Esophagus mucosa (tissue), 1 donor: ENCODE measurements around the gene KCTD5. TPM values are rescaled to one million over a fixed set of nuclear protein-coding genes. Genes with fewer than 3 reads are reported as not detected.

Experiments
- ATAC-seq: fragments of 200-7000 bp; cut with Tn5 transposase; one replicate; pipeline ENCODE4 v1.9.1; 2020
- total RNA-seq: library from RNA; stranded (reverse); gene quantifications from one replicate; pipeline ENCODE4 v1.2.4, GENCODE V29; 2023
- donor health status: DM: yes; HTN: yes; CAD: no.

Gene KCTD5
- total RNA-seq, 1 donor from 2014 or later: 37.7 TPM

GRCh38 chr16:2698103-2698870 lies 16.0 kb downstream of the KCTD5 start:
- no peak for ATAC-seq

DNA sequence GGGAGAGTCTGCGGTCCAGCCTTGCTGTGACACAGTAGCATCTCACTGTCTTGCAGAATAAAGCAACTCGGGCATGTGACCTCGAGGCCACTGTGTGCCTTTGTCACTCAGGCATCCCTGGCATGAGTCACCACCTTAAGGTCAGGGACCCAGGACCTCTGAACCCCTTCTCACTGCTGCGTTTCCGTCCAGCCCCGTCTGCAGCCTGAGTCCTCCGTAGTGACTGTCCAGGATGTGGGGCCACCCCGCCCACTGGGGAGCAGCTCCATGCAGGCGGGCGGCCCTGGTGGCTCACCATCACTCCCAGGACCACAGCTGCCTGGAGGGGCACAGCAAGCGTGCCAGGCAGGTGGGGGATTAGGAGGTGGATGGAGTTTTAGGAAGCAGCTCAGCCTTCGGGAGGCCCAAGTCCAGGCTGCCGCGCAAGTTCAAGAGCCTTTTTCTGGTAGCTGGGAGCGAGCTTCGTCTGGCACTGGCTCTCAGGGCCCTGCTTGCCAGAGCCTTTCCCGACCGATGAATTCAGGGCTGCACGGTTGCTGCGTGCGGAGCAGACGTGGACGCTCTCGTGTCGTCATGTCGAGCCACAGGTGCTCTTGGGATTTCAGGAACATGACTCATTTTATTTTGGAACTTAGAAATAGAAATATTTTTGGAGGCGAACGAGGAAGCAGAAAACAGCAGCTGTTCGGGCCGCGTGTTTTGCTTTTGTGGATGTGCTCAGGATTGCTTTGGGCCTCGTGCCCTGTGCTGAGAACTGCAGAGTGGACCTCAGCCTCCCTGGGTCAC lies 16.8 kb downstream of the KCTD5 start:
- ATAC-seq: no peak

GRCh38 chr16:2699791-2700600 lies 17.7 kb downstream of the KCTD5 start:
- no peak for ATAC-seq

DNA sequence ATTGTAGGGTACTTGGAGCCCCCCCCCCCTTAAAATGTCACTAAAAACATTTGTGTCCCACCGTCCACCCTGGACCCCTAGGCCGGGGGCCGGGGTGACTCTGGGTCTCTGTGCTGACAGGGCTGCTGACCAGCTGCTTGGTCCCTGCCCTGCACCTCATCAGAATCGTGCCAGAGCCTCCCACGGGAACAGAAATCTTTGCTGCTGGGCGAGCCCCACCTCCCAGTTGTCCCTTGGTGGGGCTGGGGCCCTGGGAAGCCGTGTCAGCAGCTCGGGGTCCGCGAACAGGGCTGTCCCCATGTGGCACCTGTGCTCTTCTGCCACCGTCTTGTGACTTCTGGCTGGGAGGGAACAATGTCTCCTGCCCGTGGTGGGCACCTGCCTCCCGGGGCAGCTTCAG lies 18.5 kb downstream of the KCTD5 start:
- no peak for ATAC-seq

DNA sequence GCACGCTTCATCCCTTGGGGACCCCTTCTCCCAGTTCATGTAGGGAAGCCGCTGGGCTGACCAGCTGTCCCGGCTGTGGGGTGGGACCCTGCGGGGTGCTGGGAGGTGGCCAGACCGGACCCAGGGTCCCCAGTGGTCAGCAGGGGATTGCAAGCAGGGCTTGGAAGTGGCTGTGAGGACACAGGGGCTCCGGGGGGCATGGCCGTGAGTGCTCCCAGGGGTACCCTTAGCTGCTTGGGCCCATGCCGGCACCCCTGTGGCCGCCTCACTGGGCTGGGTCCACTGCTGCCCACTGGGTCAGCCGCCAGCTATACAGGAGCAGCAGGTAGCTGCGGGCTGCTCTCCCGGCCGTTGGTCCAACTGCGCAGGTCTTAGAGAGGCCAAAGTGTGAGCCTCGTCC lies 18.9 kb downstream of the KCTD5 start:
- no peak for ATAC-seq

GRCh38 chr16:2701713-2702437 lies 19.6 kb downstream of the KCTD5 start:
- ATAC-seq: no peak

DNA sequence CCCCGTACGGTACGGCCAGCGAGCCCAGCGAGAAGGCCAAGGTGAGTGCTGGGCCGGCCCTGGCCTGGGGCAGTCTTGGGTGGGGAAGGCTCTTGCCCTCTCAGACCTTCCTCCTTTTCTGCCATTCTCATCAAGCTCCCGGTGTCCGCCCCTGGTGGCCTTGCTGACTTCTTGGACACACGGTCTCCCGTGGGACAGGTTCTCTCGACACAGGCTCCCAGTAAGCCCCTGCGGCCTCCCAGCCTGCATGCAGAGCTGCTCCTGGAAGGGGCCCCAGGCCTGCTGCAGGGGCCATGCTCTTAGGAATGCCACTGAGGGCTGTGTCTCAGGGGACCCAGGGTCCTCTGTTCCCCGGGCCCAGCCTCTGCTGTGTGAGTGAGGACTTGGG lies 20.1 kb downstream of the KCTD5 start:
- ATAC-seq: no peak

- ATAC-seq: no peak
Observed at GRCh38 chr16:2702871-2703745, 20.8 kb downstream of the KCTD5 start.

DNA sequence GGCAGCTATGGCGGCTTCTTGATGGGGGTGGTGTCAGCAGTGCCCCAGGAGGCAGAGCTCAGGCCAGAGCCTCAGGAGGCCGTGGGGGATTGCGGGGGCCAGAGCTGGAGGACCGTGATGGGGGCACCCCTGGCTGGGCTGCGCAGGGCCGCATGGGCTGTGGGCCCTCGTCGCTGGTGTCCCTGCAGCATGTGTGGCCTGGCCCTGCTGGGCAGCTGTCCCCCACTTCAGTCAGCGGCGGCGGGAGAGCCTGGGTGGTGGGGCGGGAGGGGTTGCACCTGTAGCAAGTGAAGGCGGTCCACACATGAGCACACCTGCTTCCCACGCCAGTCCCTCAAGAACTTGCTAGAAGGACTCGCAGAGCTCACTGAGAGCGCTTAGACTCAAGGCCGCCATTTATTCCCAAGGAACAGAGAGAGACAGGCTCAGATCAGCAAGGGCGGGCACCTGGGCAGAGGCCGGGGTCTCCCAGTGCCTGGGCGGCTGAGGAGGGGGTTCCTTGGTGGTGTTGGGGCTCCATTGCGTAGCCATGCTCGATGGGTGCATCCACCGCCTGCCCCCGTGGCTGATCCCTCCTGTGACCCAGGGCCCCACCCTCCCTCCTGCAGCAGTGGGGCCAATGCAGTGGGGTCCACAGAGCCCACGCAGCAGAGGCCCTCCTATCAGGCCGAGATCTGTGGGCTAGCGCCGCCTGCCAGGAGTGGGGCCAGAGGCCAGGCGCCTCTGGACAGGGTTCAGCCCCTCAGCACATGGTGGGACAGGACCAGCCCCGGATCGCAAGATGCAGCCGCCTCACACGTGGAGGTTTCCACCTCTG lies 22.1 kb downstream of the KCTD5 start:
- no peak for ATAC-seq

GRCh38 chr16:2704983-2705275 lies 22.6 kb downstream of the KCTD5 start:
- no peak for ATAC-seq

DNA sequence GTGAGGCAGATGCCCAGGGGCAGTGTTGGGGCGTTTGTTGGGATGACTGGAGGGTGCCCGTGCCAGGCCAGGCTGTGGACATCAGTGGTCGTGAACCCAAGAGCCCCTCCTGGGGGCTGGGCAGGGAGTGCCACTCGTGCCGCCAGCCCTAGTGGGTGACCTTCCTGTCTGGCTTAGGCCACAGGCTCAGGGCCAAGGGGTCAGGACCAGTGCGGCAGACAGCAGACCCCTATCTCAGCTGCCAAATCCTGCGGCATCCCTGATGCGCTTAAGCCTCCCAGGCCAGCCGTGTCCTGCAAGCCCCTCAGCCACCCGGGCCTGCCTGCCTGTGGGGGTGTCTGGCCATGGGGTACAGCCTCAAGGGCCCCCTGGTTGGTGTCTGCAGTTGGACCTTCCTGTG lies 23.0 kb downstream of the KCTD5 start:
- ATAC-seq: no peak

DNA sequence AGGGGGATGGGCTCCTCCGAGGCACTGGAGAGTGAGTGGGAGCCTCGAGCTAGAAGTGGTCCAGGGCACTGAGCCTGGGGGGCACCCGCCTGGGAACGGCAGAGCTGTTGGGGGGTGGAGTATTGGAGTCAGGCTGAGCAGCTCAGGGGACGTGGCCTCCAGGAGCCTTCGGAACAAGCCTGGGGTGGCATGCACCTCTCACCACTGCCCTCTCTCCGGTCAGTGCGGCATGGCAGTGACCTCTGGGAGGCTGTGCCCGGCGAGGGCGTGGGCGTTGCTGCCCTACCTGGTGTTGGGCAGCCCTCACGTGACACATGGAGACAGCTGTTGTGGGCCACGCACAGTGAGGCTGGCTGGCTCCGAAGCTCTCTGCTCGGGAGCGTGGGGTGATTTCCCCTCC lies 23.8 kb downstream of the KCTD5 start:
- ATAC-seq: no peak

- no peak for ATAC-seq
Observed at GRCh38 chr16:2706611-2707311, 24.4 kb downstream of the KCTD5 start.

- ATAC-seq: no peak
Observed at GRCh38 chr16:2707368-2708289, 25.3 kb downstream of the KCTD5 start.

DNA sequence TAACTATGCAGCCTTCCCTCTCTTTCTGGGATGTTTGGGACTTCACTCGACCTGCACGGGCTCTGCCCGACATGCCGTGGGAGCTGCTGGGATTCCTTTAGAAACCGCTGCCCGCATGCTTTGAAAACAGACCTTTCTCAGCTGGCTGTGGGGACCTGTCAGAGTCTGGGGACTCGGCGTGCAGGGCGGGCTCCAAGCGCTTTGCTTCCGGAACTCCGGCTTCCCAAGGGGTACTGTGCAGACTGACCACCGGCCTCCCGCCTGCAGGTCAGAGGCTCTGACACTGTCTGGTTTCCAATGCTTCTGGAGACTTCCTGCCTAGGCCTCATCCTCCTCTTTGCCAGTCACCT lies 25.9 kb downstream of the KCTD5 start:
- no peak for ATAC-seq

DNA sequence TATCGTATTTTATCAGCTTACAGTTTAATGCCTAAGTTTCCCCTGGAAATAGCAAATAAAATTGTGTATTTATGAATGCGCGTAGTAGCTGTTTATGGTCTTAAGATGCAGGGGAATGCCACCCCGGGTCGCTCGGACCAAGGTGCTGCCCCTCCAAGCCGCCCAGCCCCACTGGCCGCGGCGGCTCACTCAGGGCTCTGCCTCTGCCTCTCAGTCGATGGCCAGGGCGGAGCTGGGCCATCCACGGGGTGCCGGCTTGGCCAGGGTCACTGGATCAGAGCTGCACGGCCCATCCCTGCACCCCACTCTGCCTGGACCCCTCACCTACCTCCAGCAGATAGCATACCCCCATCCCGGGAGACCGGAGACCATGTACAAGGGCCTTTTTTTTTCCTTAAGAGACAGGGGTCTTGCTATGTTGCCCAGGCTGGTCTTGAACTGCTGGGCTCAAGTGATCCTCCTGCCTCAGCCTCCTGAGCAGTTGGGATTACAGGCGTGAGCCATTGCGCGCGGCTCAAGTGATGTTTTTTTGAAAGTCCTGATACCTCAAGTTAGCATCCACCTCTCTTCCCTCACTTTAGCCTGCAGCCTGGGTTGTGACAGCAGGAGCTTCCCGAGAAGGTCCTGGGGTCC lies 26.7 kb downstream of the KCTD5 start:
- no peak for ATAC-seq

DNA sequence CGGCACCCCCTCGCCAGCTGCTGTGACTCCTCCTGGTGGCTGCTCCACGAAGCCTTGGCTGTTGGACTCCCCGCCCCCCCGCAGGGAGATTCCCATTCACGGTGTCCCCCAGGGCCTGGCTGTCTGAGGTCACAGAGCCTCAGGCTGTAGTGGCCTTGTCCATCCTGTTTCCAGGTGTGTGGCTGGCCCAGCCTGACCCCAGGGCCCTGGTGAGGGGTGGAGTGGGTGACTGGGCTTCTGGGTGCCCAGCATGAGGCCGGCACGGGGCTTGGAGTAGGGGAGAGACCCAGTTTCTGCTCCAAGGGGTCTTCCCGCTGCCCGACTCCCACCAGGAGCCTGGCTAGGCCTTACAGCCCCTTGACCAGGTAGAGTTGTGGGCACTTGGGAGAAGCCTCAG lies 27.3 kb downstream of the KCTD5 start:
- ATAC-seq: no peak

DNA sequence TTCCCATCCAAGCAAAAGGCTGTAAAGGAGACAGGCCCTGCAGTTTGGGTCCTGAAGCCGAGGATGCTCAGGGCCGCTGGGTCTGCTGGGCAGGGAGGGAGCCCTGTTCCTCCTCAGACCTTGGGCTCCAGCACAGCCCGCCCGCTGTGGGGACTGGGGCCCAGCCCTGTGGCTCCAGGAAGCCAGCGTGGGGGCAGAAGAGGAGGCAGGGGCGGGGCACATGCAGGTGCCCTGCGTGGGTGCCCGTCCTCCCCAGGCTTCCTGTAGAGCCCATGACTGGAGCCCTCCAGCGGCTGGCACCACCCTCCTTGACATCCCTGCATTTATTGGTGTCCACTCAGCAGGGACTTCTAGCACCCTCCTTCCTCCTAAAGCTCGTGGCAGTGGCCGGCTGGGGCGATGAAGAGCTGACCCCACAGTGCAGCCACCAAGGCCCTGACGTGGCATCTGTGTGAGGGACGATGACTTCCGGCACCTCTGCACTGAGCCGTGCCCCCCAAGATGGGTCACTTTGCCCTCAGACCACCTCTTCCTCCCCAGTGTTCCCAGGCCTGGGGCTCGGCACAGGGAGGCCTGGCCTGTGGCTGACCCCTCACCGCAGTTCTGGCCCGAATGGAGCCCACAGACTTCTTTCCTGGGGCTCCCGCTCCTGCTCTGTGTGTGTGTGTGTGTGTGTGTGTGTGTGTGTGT lies 27.8 kb downstream of the KCTD5 start:
- ATAC-seq: peak; percentile 1
